HepG2 (cell line): ENCODE data around the gene GNG7. TPM values are rescaled to one million over a fixed set of nuclear protein-coding genes. Genes with fewer than 3 reads are reported as not detected.

Experiments
- CHCHD3 ChIP-seq: sonication (generic); formaldehyde crosslinking; IDR thresholded peaks from 2 replicates; pipeline ENCODE4 v1.8.0; 2022; ENCODE audit warnings: mild to moderate bottlenecking, missing genetic modification reagents, moderate library complexity
- DNMT1 ChIP-seq: sonication (generic); formaldehyde crosslinking; IDR thresholded peaks from 2 replicates; pipeline ENCODE4 v1.5.1; 2020; ENCODE audit warnings: mild to moderate bottlenecking, missing genetic modification reagents
- GATAD1 ChIP-seq: IDR thresholded peaks from 2 replicates; pipeline ENCODE4 v1.6.1; 2016; ENCODE audit warnings: missing genetic modification reagents, missing compliant biosample characterization
- HDAC1 ChIP-seq: sonication (generic); formaldehyde crosslinking; IDR thresholded peaks from 2 replicates; pipeline ENCODE4 v1.5.1; 2020; ENCODE audit warnings: mild to moderate bottlenecking, missing genetic modification reagents
- MEF2D ChIP-seq: sonication (generic); formaldehyde crosslinking; IDR thresholded peaks from 2 replicates; pipeline ENCODE4 v1.5.1; 2020; ENCODE audit warnings: mild to moderate bottlenecking, missing genetic modification reagents
- MXD4 ChIP-seq: IDR thresholded peaks from 2 replicates; pipeline ENCODE4 v1.6.1; 2016; ENCODE audit warnings: mild to moderate bottlenecking, missing biosample characterization, missing genetic modification reagents
- NR2F1 ChIP-seq, 2 experiments: fragments of 450-650 bp in 1 of 2; formaldehyde crosslinking in 1 of 2; IDR thresholded peaks; 2 replicates each; pipeline versions ENCODE4 v1.5.0 to v1.6.1; 2016 to 2020; ENCODE audit warnings: mild to moderate bottlenecking in 1 of 2, missing compliant biosample characterization in 1 of 2, missing genetic modification reagents in 1 of 2, moderate library complexity in 1 of 2
- PITX1 ChIP-seq: sonication (generic); formaldehyde crosslinking; IDR thresholded peaks from 2 replicates; pipeline ENCODE4 v1.5.1; 2020; ENCODE audit warnings: mild to moderate bottlenecking, missing genetic modification reagents
- TARDBP ChIP-seq: sonication (generic); formaldehyde crosslinking; IDR thresholded peaks from 2 replicates; pipeline ENCODE4 v1.8.0; 2022; ENCODE audit warnings: mild to moderate bottlenecking, missing genetic modification reagents
- ZMYM3 ChIP-seq: sonication (generic); formaldehyde crosslinking; IDR thresholded peaks from 2 replicates; pipeline ENCODE4 v1.5.1; 2020; ENCODE audit warnings: mild to moderate bottlenecking, missing genetic modification reagents
- ZNF737 ChIP-seq: sonication (generic); formaldehyde crosslinking; IDR thresholded peaks from 2 replicates; pipeline ENCODE4 v1.5.0; 2020; ENCODE audit warnings: missing genetic modification reagents, mild to moderate bottlenecking, borderline replicate concordance
- ZSCAN20 ChIP-seq: sonication (generic); formaldehyde crosslinking; IDR thresholded peaks from 2 replicates; pipeline ENCODE4 v1.4.0; 2020; ENCODE audit warnings: missing genetic modification reagents, mild to moderate bottlenecking, borderline replicate concordance
- polyA plus RNA-seq, 8 experiments: library from polyadenylated mRNA; depleted of rRNA in 3 of 8; stranded (reverse) in 7 of 8; unstranded in 1 of 8; fragments of >200 nt; fragmentation: Illumina TruSeq in 4 of 8; extraction: Trizol in 4 of 8; gene quantifications; 2 replicates each; pipeline versions ENCODE4 v1.2.1 to v1.2.3, GENCODE V29; 2011 to 2016; ENCODE audit warnings: low read depth in 4 of 8, missing spikeins in 1 of 8, mixed read lengths in 1 of 8; ENCODE audit not compliant: insufficient read depth in 1 of 8
- total RNA-seq, 5 experiments: library from RNA; depleted of rRNA; stranded (reverse); fragments of >200 nt; fragmentation: Illumina TruSeq; extraction: Trizol; gene quantifications; 2 replicates each; pipeline ENCODE4 v1.2.3, GENCODE V29; 2016; ENCODE audit warnings: low read depth in 1 of 5
- TF ChIP-seq, protein P1 (sequence below): IDR thresholded peaks from 2 replicates; pipeline ENCODE4 v1.6.1; 2016; ENCODE audit warnings: missing biosample characterization, missing genetic modification reagents, low read depth
- TF ChIP-seq, protein P2 (sequence below): sonication (generic); formaldehyde crosslinking; IDR thresholded peaks from 2 replicates; pipeline ENCODE4 v1.4.0; 2020; ENCODE audit warnings: mild to moderate bottlenecking, missing genetic modification reagents, borderline replicate concordance
- TF ChIP-seq, protein P3 (sequence below): sonication (generic); formaldehyde crosslinking; IDR thresholded peaks from 2 replicates; pipeline ENCODE4 v1.4.0; 2020; ENCODE audit warnings: mild to moderate bottlenecking, missing genetic modification reagents
- TF ChIP-seq, protein P4 (sequence below): sonication (generic); formaldehyde crosslinking; IDR thresholded peaks from 2 replicates; pipeline ENCODE4 v1.4.0; 2020; ENCODE audit warnings: mild to moderate bottlenecking, missing genetic modification reagents
- TF ChIP-seq, protein P5 (sequence below): sonication (generic); formaldehyde crosslinking; IDR thresholded peaks from 2 replicates; pipeline ENCODE4 v1.9.0; 2021; ENCODE audit warnings: missing genetic modification reagents, borderline replicate concordance
- TF ChIP-seq, protein P6 (sequence below): sonication (generic); formaldehyde crosslinking; IDR thresholded peaks from 2 replicates; pipeline ENCODE4 v1.4.0; 2020; ENCODE audit warnings: mild to moderate bottlenecking, missing genetic modification reagents

Gene GNG7
- total and polyA plus RNA-seq, 2 of the 13 experiments (the other 11 are each of a cell fraction or from before 2014, with no cell fraction given): 1.4 to 3.3 TPM

DNA sequence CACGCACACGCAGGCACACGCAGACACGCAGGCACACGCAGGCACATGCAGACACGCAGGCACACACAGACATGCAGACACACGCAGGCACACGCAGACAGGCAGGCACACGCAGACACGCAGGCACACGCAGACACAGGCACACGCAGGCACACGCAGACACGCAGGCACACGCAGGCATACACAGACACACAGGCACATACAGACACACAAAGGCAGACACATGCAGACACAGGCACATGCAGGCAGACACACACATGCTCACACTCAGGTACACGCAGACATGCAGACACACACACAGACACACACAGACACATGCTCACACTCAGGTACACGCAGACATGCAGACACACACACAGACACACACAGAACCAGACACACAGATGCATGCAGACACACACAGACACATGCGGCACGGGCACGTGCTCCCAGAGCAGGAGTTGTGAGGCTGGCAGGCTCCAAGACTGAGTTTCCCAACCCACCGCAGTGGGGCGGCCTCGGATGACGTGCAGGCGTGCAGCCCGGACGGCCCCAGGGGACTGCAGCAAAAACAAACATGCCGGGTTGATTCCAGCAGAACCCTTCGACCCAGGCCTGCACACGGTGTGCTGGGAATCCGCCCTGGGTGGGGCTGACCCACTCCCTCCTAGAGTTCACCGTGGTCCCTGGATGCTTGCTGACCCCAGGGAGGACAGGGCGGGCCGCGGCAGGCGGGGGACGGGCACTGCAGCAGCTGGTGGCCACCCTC is 126.6 kb downstream of the GNG7 start (continued):
- TF ChIP-seq, protein P1, sequence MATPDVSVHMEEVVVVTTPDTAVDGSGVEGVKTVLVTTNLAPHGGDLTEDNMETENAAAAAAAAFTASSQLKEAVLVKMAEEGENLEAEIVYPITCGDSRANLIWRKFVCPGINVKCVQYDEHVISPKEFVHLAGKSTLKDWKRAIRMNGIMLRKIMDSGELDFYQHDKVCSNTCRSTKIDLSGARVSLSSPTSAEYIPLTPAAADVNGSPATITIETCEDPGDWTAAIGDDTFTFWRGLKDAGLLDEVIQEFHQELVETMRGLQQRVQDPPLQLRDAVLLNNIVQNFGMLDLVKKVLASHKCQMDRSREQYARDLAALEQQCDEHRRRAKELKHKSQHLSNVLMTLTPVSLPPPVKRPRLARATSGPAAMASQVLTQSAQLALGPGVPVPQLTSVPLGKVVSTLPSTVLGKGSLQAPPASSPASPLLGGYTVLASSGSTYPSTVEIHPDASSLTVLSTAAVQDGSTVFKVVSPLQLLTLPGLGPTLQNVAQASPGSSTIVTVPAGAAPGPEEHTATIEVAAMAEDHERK (CRISPR knock-in tag): no peak
- TF ChIP-seq MEF2D: peak; percentile 60; the same call in 1 of the 2 replicates
- TF ChIP-seq PITX1 (CRISPR knock-in tag): peak; percentile 81; the same call in 1 of the 2 replicates
- peak; percentile 95; the same call in 1 of the 2 replicates for TF ChIP-seq DNMT1 (CRISPR knock-in tag)
- TF ChIP-seq GATAD1 (CRISPR knock-in tag): peak; percentile 51; the same call in 1 of the 2 replicates
- TF ChIP-seq, protein P2, sequence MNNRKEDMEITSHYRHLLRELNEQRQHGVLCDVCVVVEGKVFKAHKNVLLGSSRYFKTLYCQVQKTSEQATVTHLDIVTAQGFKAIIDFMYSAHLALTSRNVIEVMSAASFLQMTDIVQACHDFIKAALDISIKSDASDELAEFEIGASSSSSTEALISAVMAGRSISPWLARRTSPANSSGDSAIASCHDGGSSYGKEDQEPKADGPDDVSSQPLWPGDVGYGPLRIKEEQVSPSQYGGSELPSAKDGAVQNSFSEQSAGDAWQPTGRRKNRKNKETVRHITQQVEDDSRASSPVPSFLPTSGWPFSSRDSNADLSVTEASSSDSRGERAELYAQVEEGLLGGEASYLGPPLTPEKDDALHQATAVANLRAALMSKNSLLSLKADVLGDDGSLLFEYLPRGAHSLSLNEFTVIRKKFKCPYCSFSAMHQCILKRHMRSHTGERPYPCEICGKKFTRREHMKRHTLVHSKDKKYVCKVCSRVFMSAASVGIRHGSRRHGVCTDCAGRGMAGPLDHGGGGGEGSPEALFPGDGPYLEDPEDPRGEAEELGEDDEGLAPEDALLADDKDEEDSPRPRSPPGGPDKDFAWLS (CRISPR knock-in tag): no peak
- TF ChIP-seq, protein P3, sequence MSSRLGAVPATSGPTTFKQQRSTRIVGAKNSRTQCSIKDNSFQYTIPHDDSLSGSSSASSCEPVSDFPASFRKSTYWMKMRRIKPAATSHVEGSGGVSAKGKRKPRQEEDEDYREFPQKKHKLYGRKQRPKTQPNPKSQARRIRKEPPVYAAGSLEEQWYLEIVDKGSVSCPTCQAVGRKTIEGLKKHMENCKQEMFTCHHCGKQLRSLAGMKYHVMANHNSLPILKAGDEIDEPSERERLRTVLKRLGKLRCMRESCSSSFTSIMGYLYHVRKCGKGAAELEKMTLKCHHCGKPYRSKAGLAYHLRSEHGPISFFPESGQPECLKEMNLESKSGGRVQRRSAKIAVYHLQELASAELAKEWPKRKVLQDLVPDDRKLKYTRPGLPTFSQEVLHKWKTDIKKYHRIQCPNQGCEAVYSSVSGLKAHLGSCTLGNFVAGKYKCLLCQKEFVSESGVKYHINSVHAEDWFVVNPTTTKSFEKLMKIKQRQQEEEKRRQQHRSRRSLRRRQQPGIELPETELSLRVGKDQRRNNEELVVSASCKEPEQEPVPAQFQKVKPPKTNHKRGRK (CRISPR knock-in tag): no peak
- no peak for TF ChIP-seq ZSCAN20 (CRISPR knock-in tag)
- TF ChIP-seq NR2F1 (CRISPR knock-in tag; IDR thresholded peaks at IDR 0.05): no peak
- TF ChIP-seq, protein P4, sequence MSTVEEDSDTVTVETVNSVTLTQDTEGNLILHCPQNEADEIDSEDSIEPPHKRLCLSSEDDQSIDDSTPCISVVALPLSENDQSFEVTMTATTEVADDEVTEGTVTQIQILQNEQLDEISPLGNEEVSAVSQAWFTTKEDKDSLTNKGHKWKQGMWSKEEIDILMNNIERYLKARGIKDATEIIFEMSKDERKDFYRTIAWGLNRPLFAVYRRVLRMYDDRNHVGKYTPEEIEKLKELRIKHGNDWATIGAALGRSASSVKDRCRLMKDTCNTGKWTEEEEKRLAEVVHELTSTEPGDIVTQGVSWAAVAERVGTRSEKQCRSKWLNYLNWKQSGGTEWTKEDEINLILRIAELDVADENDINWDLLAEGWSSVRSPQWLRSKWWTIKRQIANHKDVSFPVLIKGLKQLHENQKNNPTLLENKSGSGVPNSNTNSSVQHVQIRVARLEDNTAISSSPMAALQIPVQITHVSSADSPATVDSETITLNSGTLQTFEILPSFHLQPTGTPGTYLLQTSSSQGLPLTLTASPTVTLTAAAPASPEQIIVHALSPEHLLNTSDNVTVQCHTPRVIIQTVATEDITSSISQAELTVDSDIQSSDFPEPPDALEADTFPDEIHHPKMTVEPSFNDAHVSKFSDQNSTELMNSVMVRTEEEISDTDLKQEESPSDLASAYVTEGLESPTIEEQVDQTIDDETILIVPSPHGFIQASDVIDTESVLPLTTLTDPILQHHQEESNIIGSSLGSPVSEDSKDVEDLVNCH (CRISPR knock-in tag): 0 out of 2 replicates have a peak, but pooled peaks have one; percentile 37
- TF ChIP-seq ZNF737 (CRISPR knock-in tag): no peak
- TF ChIP-seq, protein P5, sequence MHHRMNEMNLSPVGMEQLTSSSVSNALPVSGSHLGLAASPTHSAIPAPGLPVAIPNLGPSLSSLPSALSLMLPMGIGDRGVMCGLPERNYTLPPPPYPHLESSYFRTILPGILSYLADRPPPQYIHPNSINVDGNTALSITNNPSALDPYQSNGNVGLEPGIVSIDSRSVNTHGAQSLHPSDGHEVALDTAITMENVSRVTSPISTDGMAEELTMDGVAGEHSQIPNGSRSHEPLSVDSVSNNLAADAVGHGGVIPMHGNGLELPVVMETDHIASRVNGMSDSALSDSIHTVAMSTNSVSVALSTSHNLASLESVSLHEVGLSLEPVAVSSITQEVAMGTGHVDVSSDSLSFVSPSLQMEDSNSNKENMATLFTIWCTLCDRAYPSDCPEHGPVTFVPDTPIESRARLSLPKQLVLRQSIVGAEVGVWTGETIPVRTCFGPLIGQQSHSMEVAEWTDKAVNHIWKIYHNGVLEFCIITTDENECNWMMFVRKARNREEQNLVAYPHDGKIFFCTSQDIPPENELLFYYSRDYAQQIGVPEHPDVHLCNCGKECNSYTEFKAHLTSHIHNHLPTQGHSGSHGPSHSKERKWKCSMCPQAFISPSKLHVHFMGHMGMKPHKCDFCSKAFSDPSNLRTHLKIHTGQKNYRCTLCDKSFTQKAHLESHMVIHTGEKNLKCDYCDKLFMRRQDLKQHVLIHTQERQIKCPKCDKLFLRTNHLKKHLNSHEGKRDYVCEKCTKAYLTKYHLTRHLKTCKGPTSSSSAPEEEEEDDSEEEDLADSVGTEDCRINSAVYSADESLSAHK (CRISPR knock-in tag): no peak
- peak; percentile 79 for TF ChIP-seq MXD4
- TF ChIP-seq ZMYM3 (CRISPR knock-in tag): peak; percentile 68
- no peak for TF ChIP-seq CHCHD3 (CRISPR knock-in tag)
- TF ChIP-seq, protein P6, sequence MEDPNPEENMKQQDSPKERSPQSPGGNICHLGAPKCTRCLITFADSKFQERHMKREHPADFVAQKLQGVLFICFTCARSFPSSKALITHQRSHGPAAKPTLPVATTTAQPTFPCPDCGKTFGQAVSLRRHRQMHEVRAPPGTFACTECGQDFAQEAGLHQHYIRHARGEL: no peak
- no peak for TF ChIP-seq HDAC1 (CRISPR knock-in tag)
- TF ChIP-seq TARDBP (CRISPR knock-in tag): peak; percentile 71; the same call in 1 of the 2 replicates
